Smooth muscle cell of the brain vasculature (primary cell): Measurements from ENCODE around the gene KRTAP10-6.
"Not testable (repeated sequence)": the region's sequence is repeated elsewhere in the genome, so short reads cannot be mapped to it uniquely, and the experiment has no call there.

ENCODE experiments used
- DNase-seq: peaks from one replicate; pipeline ENCODE4 v3.0.0-alpha.2; 2012; ENCODE audit warnings: low read depth, low spot score

Gene KRTAP10-6

DNA sequence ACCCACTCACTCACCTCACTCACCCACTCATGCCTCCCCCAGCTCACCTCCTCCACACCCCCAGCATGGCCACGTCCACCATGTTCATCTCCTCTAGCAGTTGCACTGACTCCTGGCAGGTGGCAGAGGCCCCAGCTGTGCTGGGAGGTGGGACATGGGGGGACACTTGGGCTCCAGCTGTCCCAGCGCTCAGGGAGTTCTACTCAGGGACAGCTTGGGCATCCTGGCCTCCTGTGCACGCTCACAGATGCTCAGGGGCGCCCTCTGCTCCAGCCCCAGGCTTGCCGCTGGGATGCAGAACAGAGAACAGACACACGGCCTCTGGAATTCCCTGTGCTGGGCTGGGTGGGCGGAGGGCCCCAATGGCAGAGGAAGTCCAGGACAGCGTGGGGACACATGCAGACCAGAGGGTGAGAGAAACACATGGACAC is 24.8 kb upstream of the KRTAP10-6 start:
- no peak for DNase-seq

DNA sequence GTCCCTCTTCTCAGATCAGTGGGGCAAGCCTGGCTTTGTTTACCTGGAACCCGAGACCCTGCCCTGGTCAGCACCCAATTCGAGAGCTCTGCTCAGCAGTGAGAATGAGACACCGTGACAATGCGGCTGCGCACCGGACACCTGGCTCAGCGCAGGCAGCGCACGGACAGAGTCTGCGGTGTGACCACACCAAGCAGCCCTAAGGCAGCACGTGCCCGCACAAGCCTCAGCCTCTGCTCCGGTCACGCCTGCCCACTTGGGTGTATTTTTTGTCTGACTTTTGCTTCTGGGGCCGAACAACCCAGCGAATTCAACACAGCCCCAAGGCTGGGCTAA is 24.3 kb upstream of the KRTAP10-6 start:
- DNase-seq: no peak

DNA sequence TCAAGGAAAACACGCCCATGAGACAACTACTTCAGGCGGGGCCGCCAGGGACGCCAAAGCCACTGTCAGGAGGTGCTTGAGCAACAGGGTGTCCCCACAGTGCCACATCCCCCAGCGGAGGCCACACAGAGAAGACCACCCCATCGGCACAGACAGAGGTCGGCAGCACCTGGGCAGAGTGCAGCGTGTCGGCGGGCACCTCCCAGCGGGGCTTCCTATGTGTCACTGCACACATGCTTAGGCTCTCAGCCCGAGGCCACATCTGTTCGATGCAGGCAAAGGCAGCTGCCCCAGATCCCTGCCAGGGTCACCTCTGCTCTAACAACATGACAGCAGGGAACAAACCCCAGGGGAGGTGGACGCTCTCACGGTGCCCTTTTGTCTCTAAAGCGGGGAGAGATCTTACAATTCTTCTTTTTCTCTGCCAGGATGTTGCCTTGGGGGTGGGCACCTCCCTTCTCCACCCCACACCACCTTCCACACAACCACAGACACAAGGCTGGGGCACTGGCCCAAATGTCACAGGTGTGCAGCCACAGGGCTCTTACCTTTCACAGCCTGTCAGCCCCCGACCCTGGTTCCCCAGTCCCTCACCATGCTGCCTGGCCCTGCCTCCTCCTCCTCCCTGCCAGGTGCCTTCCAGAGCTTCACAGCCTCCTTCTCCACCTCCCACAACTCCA is 23.7 kb upstream of the KRTAP10-6 start:
- no peak for DNase-seq

DNA sequence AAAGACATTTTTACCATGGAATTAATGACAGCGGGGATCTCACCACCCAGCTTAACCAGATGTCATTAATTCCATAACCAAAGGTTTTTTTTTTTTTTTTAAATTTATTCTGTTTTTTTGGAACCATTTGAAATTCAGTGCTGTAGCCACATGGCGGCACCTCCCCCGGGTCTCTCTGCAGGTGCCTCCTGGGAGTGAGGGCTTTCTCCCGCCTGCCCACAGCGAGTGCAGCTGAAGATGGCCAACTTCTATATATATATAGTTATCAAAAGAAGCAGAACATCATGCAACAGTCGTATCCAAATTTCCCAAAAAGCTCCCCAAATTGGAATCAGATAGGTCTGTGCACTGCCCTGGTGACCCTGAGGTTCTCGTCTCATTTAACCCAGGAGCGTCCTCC is 23.2 kb upstream of the KRTAP10-6 start:
- DNase-seq: no peak

DNA sequence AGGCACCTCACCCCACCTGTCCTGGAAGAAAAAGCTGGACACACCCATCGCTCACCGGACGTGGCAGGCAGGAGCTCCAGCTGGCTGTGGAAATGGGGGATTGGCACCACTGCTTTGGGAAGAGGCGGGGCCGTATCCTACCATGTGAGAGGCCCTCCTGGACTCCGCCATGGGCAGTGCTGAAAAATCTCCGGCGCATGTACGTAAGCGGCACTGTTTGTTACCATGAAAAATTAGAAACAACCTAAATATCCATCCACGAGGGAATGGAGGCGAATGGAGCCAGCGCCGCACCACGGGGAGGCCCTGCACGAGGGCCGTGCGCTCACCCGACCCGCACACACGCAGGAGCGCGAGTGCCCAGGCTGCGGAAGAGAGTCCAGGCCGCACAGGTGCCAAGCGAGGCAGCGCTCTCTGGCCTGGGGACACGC is 22.7 kb upstream of the KRTAP10-6 start:
- DNase-seq: no peak

DNA sequence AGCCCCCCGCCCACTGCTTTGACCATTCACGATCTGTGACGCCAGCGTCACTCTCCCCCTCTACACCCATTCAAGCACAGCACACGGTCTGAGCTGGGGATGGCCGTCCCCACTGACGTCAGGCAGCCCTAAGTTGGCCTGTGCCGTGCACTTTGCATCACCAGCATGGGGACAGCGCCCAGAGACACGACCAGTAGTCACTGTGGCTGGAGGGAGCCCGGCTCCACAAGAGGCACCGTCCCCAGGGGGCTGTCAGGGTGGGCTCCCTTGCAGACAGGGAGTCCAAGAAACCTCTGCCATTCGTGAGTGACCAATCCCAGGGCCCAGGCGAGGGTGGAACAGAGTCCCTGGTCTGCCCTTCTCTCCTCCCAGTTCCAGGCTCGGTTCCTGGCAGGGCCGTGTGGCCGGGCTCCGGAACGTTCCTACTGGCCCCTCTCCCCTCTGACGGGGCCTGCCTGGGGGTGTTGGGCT is 21.9 kb upstream of the KRTAP10-6 start:
- DNase-seq: no peak

DNA sequence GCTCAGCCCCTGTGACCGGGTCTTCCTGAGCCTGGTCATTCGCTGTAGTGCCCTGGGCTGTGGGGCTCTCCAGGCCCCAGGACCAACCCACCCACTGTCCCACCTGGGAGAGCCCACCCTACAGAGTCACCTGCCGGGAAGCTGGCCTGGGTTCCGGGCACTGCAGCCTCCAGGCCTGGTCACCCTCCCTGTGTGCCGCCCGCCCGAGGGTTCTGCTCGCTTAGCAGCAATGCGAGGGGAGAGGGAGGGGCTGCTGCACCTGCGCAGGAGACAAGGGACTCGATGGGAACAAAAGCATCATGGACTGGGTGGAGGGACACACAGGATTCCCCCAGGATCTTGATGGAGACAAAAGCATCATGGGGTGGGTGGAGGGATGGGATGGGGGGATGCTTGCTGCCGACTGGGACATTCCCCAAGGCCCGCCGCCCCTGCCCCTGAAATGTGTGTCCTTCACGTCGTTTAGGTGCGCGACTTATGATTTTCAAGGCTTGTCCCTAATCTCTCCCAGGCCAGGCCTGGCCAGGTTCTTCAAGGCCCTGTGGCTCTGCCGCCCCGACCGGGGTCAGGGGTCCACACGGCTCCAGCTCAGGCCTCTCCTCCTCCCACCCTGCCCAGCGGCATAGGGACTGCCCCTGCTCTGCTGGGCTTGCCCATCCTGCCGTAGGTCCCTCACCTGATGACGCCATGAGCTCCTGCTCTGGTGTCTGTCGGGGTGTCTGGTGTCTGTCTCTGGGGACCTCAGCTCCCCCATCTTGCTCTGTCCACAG is 21.3 kb upstream of the KRTAP10-6 start:
- no peak for DNase-seq

DNA sequence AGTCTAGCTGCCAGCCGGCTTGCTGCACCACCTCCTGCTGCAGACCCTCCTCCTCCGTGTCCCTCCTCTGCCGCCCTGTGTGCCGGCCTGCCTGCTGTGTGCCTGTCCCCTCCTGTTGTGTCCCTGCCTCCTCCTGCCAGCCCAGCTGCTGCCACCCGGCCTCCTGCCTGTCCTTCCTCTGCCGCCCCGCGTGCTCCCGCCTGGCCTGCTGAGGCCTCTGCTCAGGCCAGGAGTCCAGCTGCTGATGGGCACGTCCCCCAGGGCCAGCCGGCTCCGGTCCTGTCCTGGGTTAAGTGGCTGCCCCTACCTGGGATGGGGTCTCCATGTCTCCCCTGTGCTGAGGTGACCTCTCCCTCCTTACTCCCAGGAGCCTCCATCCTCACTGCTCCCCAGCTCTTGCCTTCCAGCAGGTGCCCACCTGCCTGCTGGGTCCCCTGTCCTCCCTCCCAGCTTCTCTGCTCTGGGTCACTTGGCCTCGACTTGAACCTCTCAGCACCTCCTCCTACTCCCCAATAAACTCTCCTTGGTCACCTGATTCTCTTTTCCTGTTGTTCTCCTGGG is 20.4 kb upstream of the KRTAP10-6 start:
- no peak for DNase-seq

DNA sequence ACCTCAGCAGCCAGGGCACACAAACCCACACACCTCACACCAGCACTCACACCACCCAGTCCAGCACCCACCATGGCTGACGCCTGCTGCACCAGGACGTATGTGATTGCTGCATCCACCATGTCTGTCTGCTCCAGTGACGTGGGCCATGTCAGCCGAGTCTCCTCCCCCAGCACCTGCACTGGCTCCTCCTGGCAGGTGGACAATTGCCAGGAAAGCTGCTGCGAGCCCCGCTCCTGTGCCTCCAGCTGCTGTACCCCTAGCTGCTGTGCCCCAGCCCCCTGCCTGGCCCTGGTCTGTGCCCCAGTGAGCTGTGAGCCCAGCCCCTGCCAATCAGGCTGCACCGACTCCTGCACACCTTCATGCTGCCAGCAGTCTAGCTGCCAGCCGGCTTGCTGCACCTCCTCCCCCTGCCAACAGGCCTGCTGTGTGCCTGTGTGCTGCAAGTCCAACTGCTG is 19.8 kb upstream of the KRTAP10-6 start, which contains the start of gene KRTAP10-8:
KRTAP10-8 (plus strand) TSS at position 51 of the 458 bp plus-strand sequence; CDS start at position 73, 22 bp downstream.
- DNase-seq: no peak

DNA sequence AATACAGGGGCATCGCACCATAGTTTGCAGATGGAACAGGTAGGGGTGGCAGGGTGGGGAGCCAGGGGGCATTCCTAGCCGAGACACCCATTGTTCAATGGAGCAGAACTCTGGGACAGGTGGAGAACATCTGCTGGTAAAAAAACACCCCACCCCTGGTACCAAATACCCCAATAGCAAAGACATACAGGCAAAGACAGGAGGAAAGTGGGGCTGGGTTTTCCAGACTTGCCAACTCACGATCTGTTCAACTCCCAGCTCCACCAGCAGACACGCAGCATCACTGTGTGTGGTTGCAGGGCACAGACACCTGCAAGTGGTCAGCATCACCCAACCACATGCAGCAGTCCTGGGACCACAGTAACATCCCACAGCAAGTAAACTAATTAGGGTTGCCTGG is 19.2 kb upstream of the KRTAP10-6 start:
- DNase-seq: no peak

DNA sequence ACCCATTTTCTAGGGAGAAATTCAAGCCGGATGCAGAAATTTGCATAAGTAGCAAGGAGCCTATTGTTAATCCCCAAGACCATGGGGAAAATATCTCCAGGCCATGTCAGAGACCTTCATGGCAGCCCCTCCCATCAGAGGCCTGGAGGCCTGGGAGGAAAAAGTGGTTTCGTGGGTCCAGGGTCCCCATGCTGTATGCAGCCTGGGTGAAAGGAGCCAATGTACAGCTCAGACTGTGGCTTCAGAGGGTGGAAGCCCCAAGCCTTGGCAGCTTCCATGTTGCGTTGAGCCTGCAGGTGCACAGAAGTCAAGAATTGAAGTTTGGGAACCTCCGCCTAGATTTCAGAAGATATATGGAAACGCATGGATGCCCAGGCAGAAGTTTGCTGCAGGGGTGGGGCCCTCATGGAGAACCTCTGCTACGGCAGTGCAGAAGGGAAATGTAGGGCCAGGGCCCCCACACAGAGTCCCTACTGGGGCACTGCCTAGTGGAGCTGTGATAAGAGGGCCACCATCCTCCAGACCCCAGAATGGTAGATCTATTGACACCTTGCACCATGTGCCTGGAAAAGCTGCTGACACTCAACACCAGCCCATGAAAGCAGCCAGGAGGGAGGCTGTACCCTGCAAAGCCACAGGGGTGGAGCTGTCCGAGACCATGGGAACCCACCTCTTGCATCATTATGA is 18.0 kb upstream of the KRTAP10-6 start:
- not testable (repeated sequence) for DNase-seq

DNA sequence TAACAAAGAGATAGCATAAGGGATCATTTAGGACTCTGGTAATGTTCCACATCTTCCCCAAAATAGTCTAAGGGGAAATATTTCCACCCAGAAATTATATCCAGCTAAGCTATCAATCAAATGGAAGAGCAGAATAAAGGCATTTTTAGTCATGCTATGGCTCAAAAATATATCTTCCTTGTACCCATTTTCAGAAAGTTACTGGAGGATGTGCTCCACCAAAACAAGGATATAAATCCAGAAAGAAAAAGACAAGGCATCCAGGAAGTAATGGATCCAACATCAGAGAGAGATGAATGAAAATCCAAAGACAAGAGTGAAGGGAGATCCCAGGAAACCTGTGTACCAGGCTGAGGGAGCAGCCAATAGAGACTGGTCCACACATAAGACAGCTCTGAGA is 16.9 kb upstream of the KRTAP10-6 start:
- no peak for DNase-seq

DNA sequence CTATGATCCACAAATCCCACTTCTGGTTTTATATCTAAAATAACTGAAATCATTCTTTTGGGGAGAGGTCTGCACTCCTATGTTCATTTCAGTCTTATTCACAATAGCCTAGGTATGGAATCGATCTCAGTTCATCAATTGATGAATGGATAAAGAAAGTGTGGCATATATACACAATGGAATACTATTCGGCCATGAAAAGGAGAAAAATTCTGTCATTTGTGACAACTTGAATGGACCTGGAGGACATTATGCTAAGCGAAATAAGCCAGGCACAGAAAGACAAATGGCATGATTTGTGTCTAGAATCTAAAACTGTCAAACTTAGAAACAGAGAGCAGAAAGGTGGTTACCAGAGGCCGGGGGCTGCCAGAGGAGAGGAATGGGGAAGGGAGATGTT is 14.2 kb upstream of the KRTAP10-6 start:
- no peak for DNase-seq

DNA sequence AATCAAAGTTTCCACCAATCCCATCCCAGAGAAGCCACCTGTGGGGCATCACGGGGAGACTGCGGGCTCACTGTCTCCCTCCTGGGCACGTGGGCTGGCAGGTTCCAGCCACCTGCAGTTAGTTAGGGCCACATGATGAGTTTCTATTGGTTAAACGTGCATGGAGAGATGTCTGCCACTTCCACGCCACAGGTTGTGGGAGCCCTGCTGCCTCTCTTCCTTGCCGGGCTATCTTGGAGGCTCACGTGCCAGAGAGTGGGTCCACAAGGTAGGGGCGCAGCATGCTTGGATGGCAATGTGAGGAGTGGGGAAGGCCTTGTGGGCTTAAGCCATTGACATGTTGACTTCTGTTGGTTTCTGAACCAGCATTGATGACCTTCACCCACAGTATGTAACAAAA is 11.6 kb upstream of the KRTAP10-6 start:
- no peak for DNase-seq

DNA sequence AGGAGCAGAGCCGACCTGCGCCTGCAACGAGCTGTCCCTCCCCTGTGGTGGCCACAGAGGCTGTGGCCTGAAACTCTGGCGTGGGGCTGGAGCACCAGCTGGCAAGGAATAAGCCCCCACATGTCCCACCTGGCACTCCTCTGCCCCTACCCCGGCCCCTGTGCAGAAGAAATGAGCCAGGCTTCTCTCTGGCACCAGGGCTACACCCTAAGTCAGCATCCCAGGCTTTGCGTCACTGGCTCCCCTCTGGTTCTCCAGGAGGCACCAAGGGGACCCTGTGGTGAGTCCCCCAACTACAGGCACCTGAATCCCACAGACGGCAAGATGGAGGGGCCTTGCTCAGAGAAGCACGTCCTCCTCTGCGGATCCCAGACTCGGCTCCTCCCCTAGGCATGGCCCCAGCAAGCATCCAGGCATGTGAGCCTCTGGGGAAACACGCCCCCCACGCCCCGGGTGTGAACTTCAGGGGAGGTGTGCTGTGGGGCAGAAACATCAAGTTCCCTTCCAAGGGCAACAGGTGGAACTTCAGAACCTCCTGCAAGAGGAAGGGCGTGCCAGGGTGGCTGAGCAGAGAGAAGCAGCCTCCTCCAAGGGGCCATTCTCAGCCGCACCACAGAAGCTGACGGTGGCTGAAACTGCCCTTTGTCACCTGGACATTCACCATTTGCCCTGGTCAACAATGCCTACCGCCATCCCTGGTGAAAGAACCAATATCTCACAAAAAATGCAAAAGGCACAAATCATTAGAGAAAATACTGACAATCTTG is 11.0 kb upstream of the KRTAP10-6 start:
- DNase-seq: no peak

DNA sequence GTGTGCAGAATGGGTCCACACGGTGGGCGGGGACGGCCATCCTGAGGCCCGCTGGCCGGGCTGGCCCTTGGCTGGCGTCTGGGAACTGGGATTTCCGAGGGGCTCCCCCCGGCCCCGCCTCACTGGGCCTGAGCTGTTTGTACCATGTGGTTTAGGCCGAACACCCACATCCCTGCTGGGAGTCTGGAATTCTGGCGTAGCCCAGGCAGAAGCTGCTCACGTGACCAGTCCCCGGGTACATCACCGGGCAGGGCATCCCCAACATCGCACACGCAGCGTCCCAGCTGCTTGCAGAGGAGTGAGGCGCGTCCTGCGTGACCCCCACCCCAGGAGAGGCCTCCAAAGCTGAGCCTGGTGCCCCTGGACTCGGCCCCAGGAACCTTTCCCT is 10.2 kb upstream of the KRTAP10-6 start:
- DNase-seq: no peak

DNA sequence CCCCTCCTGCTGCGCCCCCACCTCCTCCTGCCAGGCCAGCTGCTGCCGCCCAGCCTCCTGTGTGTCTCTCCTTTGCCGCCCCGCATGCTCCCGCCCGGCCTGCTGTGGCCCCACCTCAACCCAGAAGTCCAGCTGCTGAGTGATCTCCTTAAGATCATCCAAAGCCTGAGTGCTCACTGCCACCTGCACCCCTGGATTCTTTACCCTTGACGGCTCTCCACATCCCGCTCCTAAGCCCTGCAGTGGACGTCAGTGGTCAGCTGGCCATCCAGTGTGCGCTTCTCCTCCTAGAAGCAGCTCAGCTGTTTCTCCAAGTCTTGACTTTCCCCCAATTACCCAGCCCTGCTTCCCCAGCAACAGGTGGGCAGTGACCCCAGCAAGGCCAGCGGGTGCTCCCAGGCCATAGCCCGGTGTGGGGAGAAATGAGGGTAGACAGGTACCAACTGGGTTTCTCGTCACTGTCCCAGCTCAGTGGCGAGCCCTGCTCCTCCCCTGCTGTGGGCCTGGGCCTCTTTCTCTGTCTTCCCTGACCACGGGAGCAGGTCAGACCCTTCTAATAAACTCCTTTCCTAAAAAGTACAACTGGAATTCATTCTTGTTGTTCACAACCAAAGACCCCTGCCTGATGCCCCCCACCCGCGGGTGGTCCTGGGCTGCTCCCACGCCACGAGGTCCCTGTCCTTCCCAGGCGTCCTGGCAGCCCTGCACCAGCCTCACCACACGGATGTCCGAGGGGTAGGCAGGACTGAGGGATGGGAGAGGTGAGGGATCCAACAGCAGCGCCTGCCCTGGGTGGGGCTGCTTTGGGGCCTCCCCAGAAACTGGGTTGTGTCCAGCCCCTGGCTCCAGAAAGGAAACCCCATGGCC is 9.5 kb upstream of the KRTAP10-6 start:
- DNase-seq: no peak

DNA sequence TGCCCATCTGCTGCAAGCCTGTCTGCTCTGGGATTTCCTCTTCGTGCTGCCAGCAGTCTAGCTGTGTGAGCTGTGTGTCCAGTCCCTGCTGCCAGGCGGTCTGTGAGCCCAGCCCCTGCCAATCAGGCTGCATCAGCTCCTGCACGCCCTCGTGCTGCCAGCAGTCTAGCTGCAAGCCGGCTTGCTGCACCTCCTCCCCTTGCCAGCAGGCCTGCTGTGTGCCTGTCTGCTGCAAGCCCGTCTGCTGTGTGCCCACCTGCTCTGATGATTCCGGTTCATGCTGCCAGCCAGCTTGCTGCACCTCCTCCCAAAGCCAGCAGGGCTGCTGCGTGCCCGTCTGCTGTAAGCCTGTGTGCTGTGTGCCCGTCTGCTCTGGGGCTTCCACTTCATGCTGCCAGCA is 8.8 kb upstream of the KRTAP10-6 start:
- not testable (repeated sequence) for DNase-seq

DNA sequence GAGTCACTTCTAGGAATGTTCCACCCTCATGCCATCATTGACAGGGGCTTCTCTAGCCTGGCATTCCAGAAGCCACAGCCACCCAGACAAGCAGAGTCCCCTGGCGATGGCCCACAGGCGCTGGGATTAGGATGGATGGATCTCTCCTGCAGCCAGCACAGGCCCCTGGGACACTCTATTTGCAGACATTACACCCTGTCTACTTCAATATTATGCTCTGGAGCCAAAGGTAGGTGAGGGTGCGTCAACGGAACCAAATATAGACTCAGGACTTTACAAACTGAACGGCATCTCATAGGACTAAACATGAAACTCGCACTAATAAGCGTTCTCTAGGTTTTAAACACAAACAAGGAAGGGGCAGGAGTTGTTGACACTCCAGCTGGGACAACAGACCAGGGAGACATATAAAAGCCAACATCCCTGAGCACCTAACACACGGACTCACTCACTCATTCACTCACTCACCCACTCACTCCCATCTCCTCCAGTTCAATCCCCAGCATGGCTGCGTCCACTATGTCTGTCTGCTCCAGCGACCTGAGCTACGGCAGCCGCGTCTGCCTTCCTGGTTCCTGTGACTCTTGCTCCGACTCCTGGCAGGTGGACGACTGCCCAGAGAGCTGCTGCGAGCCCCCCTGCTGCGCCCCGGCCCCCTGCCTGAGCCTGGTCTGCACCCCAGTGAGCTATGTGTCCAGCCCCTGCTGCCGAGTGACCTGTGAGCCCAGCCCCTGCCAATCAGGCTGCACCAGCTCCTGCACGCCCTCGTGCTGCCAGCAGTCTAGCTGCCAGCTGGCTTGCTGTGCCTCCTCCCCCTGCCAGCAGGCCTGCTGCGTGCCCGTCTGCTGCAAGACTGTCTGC is 8.0 kb upstream of the KRTAP10-6 start, which contains the start of gene KRTAP10-7:
KRTAP10-7 (plus strand) TSS at position 480 of the 861 bp plus-strand sequence; CDS start at position 505, 25 bp downstream.
- not testable (repeated sequence) for DNase-seq
